Measurements from ENCODE around the gene MTERF4. TPM values are rescaled to one million over a fixed set of nuclear protein-coding genes. Genes with fewer than 3 reads are reported as not detected.

Gene MTERF4
- total and polyA plus RNA-seq, 2 of the 4 experiments (the other 2 are of a cell fraction): 26.6 to 33.3 TPM

GRCh38 chr2:241062389-241063092 is 39.5 kb downstream of the MTERF4 start:
- Histone ChIP-seq H2AK5ac (ENCODE audit: low read depth, low read length) (no peak overlapping the region), H4K8ac (ENCODE audit: low read depth in 2 of 2, low read length in 2 of 2) (no peak overlapping the region), H2BK15ac (ENCODE audit: low read depth, low read length) (no peak overlapping the region), H3K56ac (ENCODE audit: extremely low read depth, insufficient read depth, low read length) (no peak overlapping the region), H3K4me3 (ENCODE audit: insufficient read depth, low read depth, low read length) (no peak overlapping the region), H4K91ac (ENCODE audit: insufficient read depth, low read depth, low read length) (no peak overlapping the region), H3K14ac (replicated peaks; ENCODE audit: low read depth, low read length) (no peak overlapping the region), H3K4me1 (ENCODE audit: control insufficient read depth, insufficient read depth, low read length) (no peaks in the 10 kb centered on the region), H4K20me1 (ENCODE audit: insufficient read depth, low read length) (no peaks in the 10 kb centered on the region), H3K9me3 (ENCODE audit: control insufficient read depth, insufficient read depth, low read length) (no peaks in the 10 kb centered on the region), H3K9me1 (ENCODE audit: insufficient read depth, low read length) (no peaks in the 10 kb centered on the region), H3K18ac (ENCODE audit: low read depth, low read length) (no peak overlapping the region), H3K4me2 (ENCODE audit: low read depth, low read length) (no peak overlapping the region), H2BK5ac (ENCODE audit: low read depth, low read length, poor library complexity, severe bottlenecking) (no peak overlapping the region), H3K23ac (ENCODE audit: low read depth, low read length) (no peak overlapping the region), H2BK20ac (ENCODE audit: low read depth, low read length) (no peak overlapping the region), H3K4ac (ENCODE audit: low read depth, low read length) (no peak overlapping the region), H4K5ac (ENCODE audit: low read depth, low read length) (no peak overlapping the region), H3K36me3 (ENCODE audit: control insufficient read depth, insufficient read depth, low read length) (peaks cover 6% of the 10 kb centered on the region; the same call in 1 of the 2 replicates), H2BK120ac (ENCODE audit: low read depth, low read length) (no peak overlapping the region), H3K27me3 (ENCODE audit: control insufficient read depth, insufficient read depth, low read length) (no peaks in the 10 kb centered on the region), H3K79me1 (ENCODE audit: low read depth in 1 of 2, low read length in 2 of 2) (no peaks in the 10 kb centered on the region), H3K9ac (ENCODE audit: low read depth, low read length) (no peak overlapping the region), H2AFZ (replicated peaks; ENCODE audit: low read length, poor library complexity) (no peak overlapping the region), H2AK9ac (replicated peaks; ENCODE audit: low read depth, low read length, poor library complexity) (no peak overlapping the region), H3K27ac (ENCODE audit: insufficient read depth, low read length) (no peak overlapping the region)
- TF ChIP-seq CTCF (conservative IDR thresholded peaks at IDR 0.05; ENCODE audit: low read depth, low read length): no peak
- no peak for TF ChIP-seq BHLHE40 (IDR thresholded peaks at IDR 0.05; ENCODE audit: low read depth, low read length)
- no peak for TF ChIP-seq USF2 (IDR thresholded peaks at IDR 0.05; ENCODE audit: low read depth, low read length)
- no peak for TF ChIP-seq POLR2A (IDR thresholded peaks at IDR 0.05; ENCODE audit: low read depth, low read length)
- TF ChIP-seq CEBPB (IDR thresholded peaks at IDR 0.05; ENCODE audit: low read depth, low read length): no peak
- TF ChIP-seq MAFK (IDR thresholded peaks at IDR 0.05; ENCODE audit: low read depth, low read length): no peak
- no peak for TF ChIP-seq NFE2L2 (IDR thresholded peaks at IDR 0.05; ENCODE audit: low read depth, low read length)
- no peak for TF ChIP-seq RAD21 (IDR thresholded peaks at IDR 0.05; ENCODE audit: low read length)
- TF ChIP-seq MAZ (IDR thresholded peaks at IDR 0.05; ENCODE audit: borderline replicate concordance, low read depth, low read length): no peak
- TF ChIP-seq CHD1 (IDR thresholded peaks at IDR 0.05; ENCODE audit: low read depth, low read length): no peak
- no peak for TF ChIP-seq MXI1 (IDR thresholded peaks at IDR 0.05; ENCODE audit: borderline replicate concordance, low read depth, low read length)
- no peak for TF ChIP-seq FOS (IDR thresholded peaks at IDR 0.05; ENCODE audit: low read depth, low read length)
- no peak for TF ChIP-seq SMC3 (IDR thresholded peaks at IDR 0.05; ENCODE audit: low read depth, low read length)
- no peak for TF ChIP-seq RFX5 (IDR thresholded peaks at IDR 0.05; ENCODE audit: low read depth, low read length)
- no peak for TF ChIP-seq ELK1 (IDR thresholded peaks at IDR 0.05; ENCODE audit: borderline replicate concordance, low read depth, low read length)
- CTCF ChIA-PET: no interaction called here
- ATAC-seq (ENCODE audit: low read depth): no peak
- intact Hi-C loops (cut with micrococcal nuclease): loop anchor here (5.0 kb wide), 1 partner anchor 150 kb away; no protein-coding TSS in a partner anchor
- DNase-seq: no peak
- in situ Hi-C loops (cut with MboI; ENCODE audit: low sequenced_read_pairs): no loop called here
- dilution Hi-C loops (cut with HindIII; ENCODE audit: low sequenced_read_pairs, unreplicated experiment): no loop called here
- BruUV-seq (replicated peaks): no TSS peak
- POLR2A ChIA-PET (ENCODE audit: unreplicated experiment): no interaction called here
- WGBS, 2 experiments (ENCODE audit: extremely low coverage in 2 of 2, insufficient read length in 1 of 2): 78% methylated on average over 9 of the region's 15 CpGs; no CpG with 5 or more reads in 1 of the 2 experiments

All from IMR-90 (cell line).